Cardiac muscle cell (in vitro differentiated cells and primary cell): ENCODE measurements around the gene CAMK2B. TPM values are rescaled to one million over a fixed set of nuclear protein-coding genes. Genes with fewer than 3 reads are reported as not detected.

ENCODE experiments used
- DNase-seq, 2 donors: peaks; one replicate each; pipeline versions ENCODE4 v3.0.0 to v3.0.0-alpha.2; 2010 to 2017; ENCODE audit warnings: low read depth in 1 of 2, low spot score in 1 of 2
- H3K27ac ChIP-seq: fragments of 200-600 bp; sonication (generic); 2 replicates; pipeline ENCODE4 v1.5.1; 2016
- H3K27me3 ChIP-seq: fragments of 200-600 bp; sonication (generic); 2 replicates; pipeline ENCODE4 v1.6.0; 2016; ENCODE audit warnings: control low read depth
- H3K36me3 ChIP-seq: fragments of 200-600 bp; sonication (generic); 2 replicates; pipeline ENCODE4 v1.5.1; 2016; ENCODE audit warnings: control low read depth
- H3K4me1 ChIP-seq: fragments of 200-600 bp; sonication (generic); 2 replicates; pipeline ENCODE4 v1.8.1; 2017; ENCODE audit warnings: low read depth, mild to moderate bottlenecking, mixed run types
- H3K4me3 ChIP-seq: fragments of 200-600 bp; sonication (generic); 2 replicates; pipeline ENCODE4 v1.5.1; 2016; ENCODE audit warnings: mild to moderate bottlenecking
- H3K9me3 ChIP-seq: fragments of 200-600 bp; sonication (generic); 2 replicates; pipeline ENCODE4 v1.5.1; 2017; ENCODE audit warnings: low read depth, mild to moderate bottlenecking, control low read depth
- CTCF ChIP-seq: IDR thresholded peaks from 2 replicates; pipeline ENCODE4 v1.5.1; 2012; ENCODE audit warnings: low read depth, mild to moderate bottlenecking, low read length
- polyA plus RNA-seq: library from polyadenylated mRNA; unstranded; fragments of >200 nt; fragmentation: Nextera tagmentation; extraction: Ambion mirVana; gene quantifications from 2 replicates; pipeline ENCODE4 v1.2.1, GENCODE V29; 2016
- total RNA-seq: library from RNA; depleted of rRNA; stranded (reverse); fragments of >200 nt; gene quantifications from 2 replicates; pipeline ENCODE4 v1.2.3, GENCODE V29; 2016

CAMK2B gene
- total and polyA plus RNA-seq, 2 experiments from 2014 or later, result 7.7 to 17.7 TPM

- DNase-seq, result no peak
- Histone ChIP-seq H3K36me3 (no peaks in the 10 kb centered on the region), H3K4me1 (no peaks in the 10 kb centered on the region), H3K27me3 (no peaks in the 10 kb centered on the region), H3K4me3 (no peak overlapping the region), H3K27ac (no peak overlapping the region), H3K9me3 (no peaks in the 10 kb centered on the region)
- TF ChIP-seq CTCF, result no peak
These were observed 87.7 kb downstream of the CAMK2B start for GRCh38 chr7:44237696-44238095.

- peak in 1 of 2 donors; percentile 27 for DNase-seq
- H3K9me3 ChIP-seq, result no peaks in the 10 kb centered on the region
- no peak overlapping the region for H3K27ac ChIP-seq
- H3K4me3 ChIP-seq, result no peak overlapping the region
- H3K27me3 ChIP-seq, result no peaks in the 10 kb centered on the region
- no peaks in the 10 kb centered on the region for H3K4me1 ChIP-seq
- H3K36me3 ChIP-seq, result no peaks in the 10 kb centered on the region
- no peak for TF ChIP-seq CTCF
These were observed 89.1 kb downstream of the CAMK2B start for GRCh38 chr7:44236333-44236728.

- Histone ChIP-seq H3K9me3 (no peaks in the 10 kb centered on the region), H3K27me3 (no peaks in the 10 kb centered on the region), H3K4me3 (no peak overlapping the region), H3K27ac (no peak overlapping the region), H3K36me3 (no peaks in the 10 kb centered on the region), H3K4me1 (no peaks in the 10 kb centered on the region)
- TF ChIP-seq CTCF, result no peak
- DNase-seq, result no peak
These were observed 89.6 kb downstream of the CAMK2B start for GRCh38 chr7:44235582-44236332.

- DNase-seq, result no peak
- no peak overlapping the region for H3K4me3 ChIP-seq
- no peak for TF ChIP-seq CTCF
- H3K36me3 ChIP-seq, result no peaks in the 10 kb centered on the region
- H3K27ac ChIP-seq, result no peak overlapping the region
- H3K4me1 ChIP-seq, result no peaks in the 10 kb centered on the region
- H3K27me3 ChIP-seq, result no peaks in the 10 kb centered on the region
- no peaks in the 10 kb centered on the region for H3K9me3 ChIP-seq
These were observed 90.3 kb downstream of the CAMK2B start for GRCh38 chr7:44235066-44235465.

- H3K27me3 ChIP-seq, result no peaks in the 10 kb centered on the region
- H3K27ac ChIP-seq, result no peak overlapping the region
- no peaks in the 10 kb centered on the region for H3K36me3 ChIP-seq
- H3K9me3 ChIP-seq, result no peaks in the 10 kb centered on the region
- H3K4me1 ChIP-seq, result no peaks in the 10 kb centered on the region
- H3K4me3 ChIP-seq, result no peak overlapping the region
- no peak for TF ChIP-seq CTCF
- no peak for DNase-seq
These were observed 92.3 kb downstream of the CAMK2B start for GRCh38 chr7:44232901-44233715.
